Stimulated activated memory B cell treated with anti-CD40 and anti-IgM and Interleukin-4, amounts not matched to agents 10 μg/mL and 1 μg/mL and 100 μg/mL, for 72 hours (primary cell): Measurements from ENCODE around the gene SRD5A3.
A peak's percentile ranks its signal among the peaks of the same experiment; 100 is the strongest.
"Not testable (repeated sequence)": the region's sequence is repeated elsewhere in the genome, so short reads cannot be mapped to it uniquely, and the experiment has no call there.

Experiments
- ATAC-seq: fragments of 150-1000 bp; cut with Tn5 transposase; 2 replicates; pipeline ENCODE4 v1.10.0; 2021
- H3K27ac Mint-ChIP-seq: one replicate; pipeline ENCODE4 v1.8.0; 2022; ENCODE audit warnings: mild to moderate bottlenecking, mixed read lengths
- H3K27me3 Mint-ChIP-seq: one replicate; pipeline ENCODE4 v1.8.0; 2022; ENCODE audit warnings: mixed read lengths
- H3K36me3 Mint-ChIP-seq: one replicate; pipeline ENCODE4 v1.8.0; 2022; ENCODE audit warnings: mixed read lengths
- H3K4me1 Mint-ChIP-seq: one replicate; pipeline ENCODE4 v1.8.0; 2022; ENCODE audit warnings: mixed read lengths
- H3K4me3 Mint-ChIP-seq: one replicate; pipeline ENCODE4 v1.8.0; 2022; ENCODE audit warnings: mild to moderate bottlenecking, moderate library complexity, mixed read lengths
- H3K9me3 Mint-ChIP-seq: one replicate; pipeline ENCODE4 v1.8.0; 2022; ENCODE audit warnings: mixed read lengths

SRD5A3 gene

GRCh38 chr4:55356991-55357461 lies 11.0 kb downstream of the SRD5A3 start:
- Mint-ChIP-seq H3K27me3 (no peaks in the 10 kb centered on the region), H3K4me3 (no peak overlapping the region), H3K36me3 (peaks cover 24% of the 10 kb centered on the region), H3K27ac (no peak overlapping the region), H3K9me3 (no peaks in the 10 kb centered on the region), H3K4me1 (peaks cover 19% of the 10 kb centered on the region)
- no peak for ATAC-seq

DNA sequence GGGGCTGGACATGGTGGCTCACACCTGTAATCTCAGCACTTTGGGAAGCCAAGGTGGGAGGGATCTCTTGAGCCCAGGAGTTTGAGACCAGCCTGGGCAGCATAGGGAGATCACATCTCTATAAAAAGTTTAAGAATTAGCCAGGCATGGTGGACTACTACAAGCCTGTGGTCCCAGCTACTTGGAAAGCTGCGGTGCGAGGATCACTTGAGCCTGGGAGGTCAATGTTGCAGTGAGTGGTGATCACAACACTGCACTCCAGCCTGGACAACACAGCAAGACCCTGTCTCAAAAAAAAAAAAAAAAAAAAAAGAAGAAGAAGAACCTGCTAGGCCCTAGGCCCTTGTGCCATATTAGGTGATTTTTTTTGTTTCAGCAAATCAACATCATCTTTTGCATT lies 12.2 kb downstream of the SRD5A3 start:
- no peak for ATAC-seq
- H3K36me3 Mint-ChIP-seq: peaks cover 12% of the 10 kb centered on the region

DNA sequence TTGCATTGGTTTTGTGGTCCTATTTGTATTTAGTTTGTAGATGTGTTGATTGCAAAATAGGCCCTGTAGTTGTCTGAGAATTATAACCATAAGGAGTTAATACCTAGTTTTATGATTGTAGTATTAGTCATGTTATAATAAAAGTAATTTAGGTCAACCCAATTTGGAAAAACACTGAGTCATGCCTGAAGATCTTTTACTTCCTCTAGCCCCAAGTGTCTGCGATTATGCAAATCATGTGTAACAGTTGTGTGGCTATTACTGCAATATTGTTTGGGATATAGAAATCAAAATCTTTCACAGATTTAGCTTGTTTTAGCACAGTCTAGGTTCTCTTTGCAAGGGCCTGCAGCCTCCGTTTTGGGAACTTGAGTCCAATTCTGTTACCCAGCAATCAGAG lies 12.6 kb downstream of the SRD5A3 start:
- H3K36me3 Mint-ChIP-seq: peaks cover 9% of the 10 kb centered on the region
- no peak for ATAC-seq
- H3K27me3 Mint-ChIP-seq: no peaks in the 10 kb centered on the region
- H3K4me3 Mint-ChIP-seq: no peak overlapping the region
- no peaks in the 10 kb centered on the region for H3K9me3 Mint-ChIP-seq
- H3K27ac Mint-ChIP-seq: no peak overlapping the region
- peaks cover 19% of the 10 kb centered on the region for H3K4me1 Mint-ChIP-seq

More for the DNA sequence above, 12.2 kb downstream of the SRD5A3 start:
- Mint-ChIP-seq H3K4me3 (no peak overlapping the region), H3K27me3 (no peaks in the 10 kb centered on the region), H3K27ac (peak overlapping the region; percentile 46), H3K4me1 (peaks cover 19% of the 10 kb centered on the region), H3K9me3 (no peaks in the 10 kb centered on the region)

GRCh38 chr4:55359397-55359916 lies 13.4 kb downstream of the SRD5A3 start:
- ATAC-seq: no peak
- no peaks in the 10 kb centered on the region for H3K27me3 Mint-ChIP-seq
- H3K36me3 Mint-ChIP-seq: peaks cover 13% of the 10 kb centered on the region
- H3K27ac Mint-ChIP-seq: no peak overlapping the region
- H3K4me1 Mint-ChIP-seq: peaks cover 19% of the 10 kb centered on the region
- H3K9me3 Mint-ChIP-seq: no peaks in the 10 kb centered on the region
- H3K4me3 Mint-ChIP-seq: no peak overlapping the region

DNA sequence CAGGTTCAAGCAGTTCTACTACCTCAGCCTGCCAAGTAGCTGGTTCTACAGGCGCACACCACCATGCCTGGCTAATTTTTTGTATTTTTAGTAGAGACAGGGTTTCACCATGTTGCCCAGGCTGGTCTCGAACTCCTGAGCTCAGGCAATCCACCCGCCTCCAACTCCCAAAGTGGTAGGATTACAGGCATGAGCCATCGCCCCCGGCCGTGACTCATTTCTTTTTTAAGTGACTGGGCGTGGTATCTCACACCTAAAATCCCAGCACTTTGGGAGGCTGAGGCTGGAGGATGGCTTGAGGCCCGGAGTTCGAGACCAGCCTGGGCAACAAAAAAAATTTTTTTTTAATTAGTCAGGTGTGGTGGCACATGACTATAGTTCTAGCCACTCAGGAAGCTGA lies 16.9 kb downstream of the SRD5A3 start:
- not testable (repeated sequence) for H3K27me3 Mint-ChIP-seq, ATAC-seq, H3K4me3 Mint-ChIP-seq, H3K27ac Mint-ChIP-seq, H3K9me3 Mint-ChIP-seq
- peaks cover 19% of the 10 kb centered on the region for H3K36me3 Mint-ChIP-seq
- H3K4me1 Mint-ChIP-seq: peaks cover 16% of the 10 kb centered on the region

GRCh38 chr4:55363691-55364351 lies 17.8 kb downstream of the SRD5A3 start:
- H3K27ac Mint-ChIP-seq: no peak overlapping the region
- H3K27me3 Mint-ChIP-seq: no peaks in the 10 kb centered on the region
- ATAC-seq: no peak
- H3K36me3 Mint-ChIP-seq: peaks cover 19% of the 10 kb centered on the region
- H3K4me1 Mint-ChIP-seq: peaks cover 7% of the 10 kb centered on the region
- no peak overlapping the region for H3K4me3 Mint-ChIP-seq
- no peaks in the 10 kb centered on the region for H3K9me3 Mint-ChIP-seq

- H3K27me3 Mint-ChIP-seq: no peaks in the 10 kb centered on the region
- H3K4me1 Mint-ChIP-seq: no peaks in the 10 kb centered on the region
- H3K36me3 Mint-ChIP-seq: peaks cover 26% of the 10 kb centered on the region
- no peaks in the 10 kb centered on the region for H3K9me3 Mint-ChIP-seq
- no peak overlapping the region for H3K4me3 Mint-ChIP-seq
- ATAC-seq: no peak
- H3K27ac Mint-ChIP-seq: no peak overlapping the region
Observed at GRCh38 chr4:55364691-55365344, 18.8 kb downstream of the SRD5A3 start.

- Mint-ChIP-seq H3K4me3 (no peak overlapping the region), H3K4me1 (no peaks in the 10 kb centered on the region), H3K36me3 (peaks cover 31% of the 10 kb centered on the region), H3K27ac (no peak overlapping the region), H3K9me3 (no peaks in the 10 kb centered on the region), H3K27me3 (no peaks in the 10 kb centered on the region)
- ATAC-seq: no peak
Observed at GRCh38 chr4:55365345-55365728, 19.3 kb downstream of the SRD5A3 start.

DNA sequence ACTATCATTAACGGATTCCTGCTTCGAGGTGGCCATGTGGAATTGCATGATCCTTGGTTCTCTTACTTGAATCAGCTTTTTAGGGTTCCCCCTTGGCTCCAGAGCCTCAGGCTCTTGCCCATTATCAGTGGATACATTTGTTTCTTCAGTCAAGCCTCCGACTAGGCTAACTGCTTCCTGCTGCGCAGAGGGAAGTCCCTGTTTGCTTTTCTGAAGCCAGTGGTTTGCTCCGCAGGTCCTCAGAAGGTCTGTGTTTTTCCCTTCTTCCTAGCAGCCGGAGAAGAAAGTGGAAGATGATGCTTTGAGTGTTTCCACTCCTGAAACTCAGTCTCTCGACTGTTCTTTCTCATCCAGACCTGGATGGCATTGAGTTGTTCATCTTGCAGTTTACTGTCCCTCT lies 20.6 kb downstream of the SRD5A3 start:
- Mint-ChIP-seq H3K4me3 (no peak overlapping the region), H3K27me3 (no peaks in the 10 kb centered on the region), H3K27ac (no peak overlapping the region), H3K36me3 (peaks cover 34% of the 10 kb centered on the region), H3K4me1 (no peaks in the 10 kb centered on the region), H3K9me3 (no peaks in the 10 kb centered on the region)
- no peak for ATAC-seq

GRCh38 chr4:55367084-55367722 lies 21.2 kb downstream of the SRD5A3 start:
- no peak for ATAC-seq
- Mint-ChIP-seq H3K27me3 (no peaks in the 10 kb centered on the region), H3K4me1 (no peaks in the 10 kb centered on the region), H3K9me3 (no peaks in the 10 kb centered on the region), H3K27ac (no peak overlapping the region), H3K36me3 (peaks cover 34% of the 10 kb centered on the region), H3K4me3 (no peak overlapping the region)

DNA sequence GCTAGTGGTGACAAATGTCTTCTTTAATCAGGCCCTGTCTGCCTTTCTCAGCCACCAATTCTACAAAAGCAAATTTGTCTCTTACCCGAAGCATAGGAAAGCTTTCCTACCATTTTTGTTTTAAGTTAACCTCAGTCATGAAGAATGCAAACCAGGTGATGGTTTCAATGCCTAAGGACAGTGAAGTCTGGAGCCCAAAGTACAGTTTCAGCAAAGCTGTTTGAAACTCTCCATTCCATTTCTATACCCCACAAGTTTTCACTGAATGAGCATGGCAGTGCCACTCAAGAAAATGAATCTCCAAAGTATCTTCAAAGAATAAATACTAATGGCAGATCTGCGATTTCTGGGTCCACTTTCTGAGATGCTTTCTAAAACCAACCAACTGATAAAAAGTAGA lies 23.9 kb downstream of the SRD5A3 start:
- no peak for ATAC-seq
- H3K9me3 Mint-ChIP-seq: no peaks in the 10 kb centered on the region
- H3K4me1 Mint-ChIP-seq: no peaks in the 10 kb centered on the region
- no peaks in the 10 kb centered on the region for H3K27me3 Mint-ChIP-seq
- H3K36me3 Mint-ChIP-seq: peaks cover 19% of the 10 kb centered on the region
- no peak overlapping the region for H3K4me3 Mint-ChIP-seq
- H3K27ac Mint-ChIP-seq: no peak overlapping the region

DNA sequence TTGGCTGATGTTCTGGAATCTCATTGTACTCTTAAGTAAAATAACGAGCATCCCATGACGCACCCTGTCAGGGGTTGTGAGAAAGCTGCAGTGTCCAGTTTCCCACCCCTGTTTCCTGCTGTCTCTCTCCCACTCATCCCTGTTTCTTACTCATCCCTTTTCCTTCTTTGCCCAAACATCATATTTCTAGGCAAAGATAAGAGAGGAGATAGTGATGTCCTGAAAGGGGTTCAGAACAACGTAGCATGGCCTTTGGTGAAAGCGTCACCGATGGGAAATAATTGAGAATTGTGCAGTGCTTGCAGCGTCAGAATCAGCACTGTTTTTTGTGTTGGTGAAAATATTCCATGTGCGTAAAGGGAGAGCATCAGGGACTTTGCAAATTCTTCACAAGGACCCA lies 26.2 kb downstream of the SRD5A3 start:
- no peak for ATAC-seq
- H3K9me3 Mint-ChIP-seq: no peaks in the 10 kb centered on the region
- H3K36me3 Mint-ChIP-seq: peaks cover 15% of the 10 kb centered on the region
- no peaks in the 10 kb centered on the region for H3K27me3 Mint-ChIP-seq
- no peak overlapping the region for H3K27ac Mint-ChIP-seq
- no peak overlapping the region for H3K4me3 Mint-ChIP-seq
- H3K4me1 Mint-ChIP-seq: no peaks in the 10 kb centered on the region

GRCh38 chr4:55373461-55373860 lies 27.4 kb downstream of the SRD5A3 start:
- peaks cover 15% of the 10 kb centered on the region for H3K36me3 Mint-ChIP-seq
- no peak for ATAC-seq
- H3K4me1 Mint-ChIP-seq: no peaks in the 10 kb centered on the region
- no peak overlapping the region for H3K27ac Mint-ChIP-seq
- H3K4me3 Mint-ChIP-seq: no peak overlapping the region
- no peaks in the 10 kb centered on the region for H3K27me3 Mint-ChIP-seq
- no peaks in the 10 kb centered on the region for H3K9me3 Mint-ChIP-seq

DNA sequence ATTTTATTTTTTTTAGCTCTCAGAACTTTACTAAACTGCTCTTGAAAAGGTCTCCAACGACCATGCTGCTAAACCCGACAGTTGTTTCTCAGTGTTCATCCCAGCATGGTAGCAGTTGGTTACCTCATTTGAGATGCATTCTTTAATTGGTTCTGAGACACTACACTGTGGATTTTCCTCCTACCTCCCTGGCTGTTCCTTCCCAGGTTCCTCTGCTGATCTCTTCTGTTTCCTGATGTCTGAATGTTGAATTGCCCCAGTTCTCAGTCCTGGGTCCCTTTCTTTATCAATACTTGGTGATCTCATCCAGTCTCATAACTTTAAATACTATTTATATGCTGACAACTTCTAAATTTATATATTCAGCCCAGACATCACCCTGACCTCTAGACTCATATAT lies 30.7 kb downstream of the SRD5A3 start:
- Mint-ChIP-seq H3K4me3 (no peak overlapping the region), H3K4me1 (no peaks in the 10 kb centered on the region), H3K9me3 (no peaks in the 10 kb centered on the region), H3K27ac (no peak overlapping the region), H3K27me3 (no peaks in the 10 kb centered on the region), H3K36me3 (no peaks in the 10 kb centered on the region)
- ATAC-seq: no peak

- no peaks in the 10 kb centered on the region for H3K36me3 Mint-ChIP-seq
- no peak overlapping the region for H3K27ac Mint-ChIP-seq
- H3K4me3 Mint-ChIP-seq: no peak overlapping the region
- no peak for ATAC-seq
- no peaks in the 10 kb centered on the region for H3K27me3 Mint-ChIP-seq
- no peaks in the 10 kb centered on the region for H3K9me3 Mint-ChIP-seq
- no peaks in the 10 kb centered on the region for H3K4me1 Mint-ChIP-seq
Observed at GRCh38 chr4:55378617-55379467, 32.8 kb downstream of the SRD5A3 start.
